PFSK-1 (cell line): ENCODE data around the gene PCDHGB6.
"Not testable (repeated sequence)": the region's sequence is repeated elsewhere in the genome, so short reads cannot be mapped to it uniquely, and the experiment has no call there.

Experiments used
- FOXP2 ChIP-seq: optimal IDR thresholded peaks from 2 replicates; pipeline ENCODE3; 2011; ENCODE audit warnings: borderline replicate concordance, control low read depth, inconsistent platforms; ENCODE audit not compliant: insufficient read depth; ENCODE audit errors: extremely low read length, extremely low read depth
- POLR2AphosphoS5 ChIP-seq: IDR thresholded peaks from 2 replicates; pipeline ENCODE4 v1.6.1; 2012; ENCODE audit warnings: low read depth, mild to moderate bottlenecking, control low read depth, low read length, moderate library complexity
- SIN3A ChIP-seq: IDR thresholded peaks from 2 replicates; pipeline ENCODE4 v1.6.1; 2012; ENCODE audit warnings: mild to moderate bottlenecking, low read length, moderate library complexity, borderline replicate concordance; ENCODE audit not compliant: insufficient read depth
- TAF1 ChIP-seq: IDR thresholded peaks from 2 replicates; pipeline ENCODE4 v1.6.1; 2012; ENCODE audit warnings: low read length, control low read depth, borderline replicate concordance; ENCODE audit not compliant: insufficient read depth
- TF ChIP-seq, protein P1 (sequence below), 2 experiments: IDR thresholded peaks; 2 replicates each; pipeline versions ENCODE4 v1.6.1 to v1.8.0; 2011 to 2012; ENCODE audit warnings: low read depth in 2 of 2, low read length in 2 of 2, control low read depth in 1 of 2, inconsistent platforms in 1 of 2, mild to moderate bottlenecking in 1 of 2, moderate library complexity in 1 of 2; ENCODE audit not compliant: insufficient read depth in 1 of 2

PCDHGB6 gene

GRCh38 chr5:141411575-141411974 lies 3.8 kb downstream of the PCDHGB6 start:
- no peak for TF ChIP-seq SIN3A
- TF ChIP-seq, protein P1, sequence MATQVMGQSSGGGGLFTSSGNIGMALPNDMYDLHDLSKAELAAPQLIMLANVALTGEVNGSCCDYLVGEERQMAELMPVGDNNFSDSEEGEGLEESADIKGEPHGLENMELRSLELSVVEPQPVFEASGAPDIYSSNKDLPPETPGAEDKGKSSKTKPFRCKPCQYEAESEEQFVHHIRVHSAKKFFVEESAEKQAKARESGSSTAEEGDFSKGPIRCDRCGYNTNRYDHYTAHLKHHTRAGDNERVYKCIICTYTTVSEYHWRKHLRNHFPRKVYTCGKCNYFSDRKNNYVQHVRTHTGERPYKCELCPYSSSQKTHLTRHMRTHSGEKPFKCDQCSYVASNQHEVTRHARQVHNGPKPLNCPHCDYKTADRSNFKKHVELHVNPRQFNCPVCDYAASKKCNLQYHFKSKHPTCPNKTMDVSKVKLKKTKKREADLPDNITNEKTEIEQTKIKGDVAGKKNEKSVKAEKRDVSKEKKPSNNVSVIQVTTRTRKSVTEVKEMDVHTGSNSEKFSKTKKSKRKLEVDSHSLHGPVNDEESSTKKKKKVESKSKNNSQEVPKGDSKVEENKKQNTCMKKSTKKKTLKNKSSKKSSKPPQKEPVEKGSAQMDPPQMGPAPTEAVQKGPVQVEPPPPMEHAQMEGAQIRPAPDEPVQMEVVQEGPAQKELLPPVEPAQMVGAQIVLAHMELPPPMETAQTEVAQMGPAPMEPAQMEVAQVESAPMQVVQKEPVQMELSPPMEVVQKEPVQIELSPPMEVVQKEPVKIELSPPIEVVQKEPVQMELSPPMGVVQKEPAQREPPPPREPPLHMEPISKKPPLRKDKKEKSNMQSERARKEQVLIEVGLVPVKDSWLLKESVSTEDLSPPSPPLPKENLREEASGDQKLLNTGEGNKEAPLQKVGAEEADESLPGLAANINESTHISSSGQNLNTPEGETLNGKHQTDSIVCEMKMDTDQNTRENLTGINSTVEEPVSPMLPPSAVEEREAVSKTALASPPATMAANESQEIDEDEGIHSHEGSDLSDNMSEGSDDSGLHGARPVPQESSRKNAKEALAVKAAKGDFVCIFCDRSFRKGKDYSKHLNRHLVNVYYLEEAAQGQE (IDR thresholded peaks at IDR 0.05; ENCODE audit: insufficient read depth in 1 of 2, low read depth in 2 of 2, low read length in 2 of 2) = no peak
- TF ChIP-seq TAF1 = no peak
- TF ChIP-seq FOXP2 = no peak
- TF ChIP-seq POLR2AphosphoS5 = no peak

GRCh38 chr5:141412854-141413539 lies 5.2 kb downstream of the PCDHGB6 start, which contains the start of gene PCDHGA10:
Gene PCDHGA10 (plus strand): TSS chr5:141412987. CDS start chr5:141413176, 189 bp downstream.
- TF ChIP-seq, protein P1 (IDR thresholded peaks at IDR 0.05; ENCODE audit: insufficient read depth in 1 of 2, low read depth in 2 of 2, low read length in 2 of 2) = no peak
- TF ChIP-seq SIN3A = no peak
- no peak for TF ChIP-seq POLR2AphosphoS5
- no peak for TF ChIP-seq FOXP2
- TF ChIP-seq TAF1 = no peak

GRCh38 chr5:141413540-141414069 lies 5.8 kb downstream of the PCDHGB6 start:
- no peak for TF ChIP-seq TAF1
- no peak for TF ChIP-seq FOXP2
- TF ChIP-seq POLR2AphosphoS5 = no peak

- TF ChIP-seq POLR2AphosphoS5, SIN3A: not testable (repeated sequence)
- TF ChIP-seq, protein P1 (IDR thresholded peaks at IDR 0.05; ENCODE audit: insufficient read depth in 1 of 2, low read depth in 2 of 2, low read length in 2 of 2) = not testable (repeated sequence)
Measured at GRCh38 chr5:141417494-141418172, 9.8 kb downstream of the PCDHGB6 start, which contains the start of gene PCDHGB7. Gene PCDHGB7 (plus strand): TSS chr5:141417677. CDS start chr5:141417860, 183 bp downstream.

- no peak for TF ChIP-seq FOXP2
- TF ChIP-seq, protein P1 (IDR thresholded peaks at IDR 0.05; ENCODE audit: insufficient read depth in 1 of 2, low read depth in 2 of 2, low read length in 2 of 2) = no peak
- TF ChIP-seq SIN3A = no peak
- no peak for TF ChIP-seq TAF1
- no peak for TF ChIP-seq POLR2AphosphoS5
Measured at GRCh38 chr5:141419074-141419880, 11.5 kb downstream of the PCDHGB6 start.
